Measurements from ENCODE around the gene THSD4. TPM values are rescaled to one million over a fixed set of nuclear protein-coding genes. Genes with fewer than 3 reads are reported as not detected.

Gene THSD4
- total RNA-seq, 4 donors from 2014 or later: 16.6 to 25.3 (median 24.1) TPM

DNA sequence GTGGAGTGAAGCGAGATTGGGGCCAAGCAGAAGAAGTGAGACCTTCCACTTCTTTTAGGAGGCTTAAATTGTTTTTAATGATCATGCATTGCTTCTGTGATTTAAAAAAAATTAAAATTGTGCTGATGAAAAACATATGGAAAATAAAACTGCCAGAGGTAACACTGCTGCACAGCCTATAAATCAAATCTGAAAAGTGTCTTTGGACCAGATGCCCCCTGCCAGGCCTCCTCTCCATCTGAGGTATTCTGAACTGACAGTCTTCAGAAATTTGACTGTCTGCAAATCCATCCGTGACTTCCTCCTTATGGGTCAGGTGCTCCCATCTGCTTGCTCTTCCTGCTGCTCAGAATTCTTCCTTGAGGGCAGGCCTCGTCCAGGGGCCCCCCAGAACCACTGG is 586.5 kb downstream of the THSD4 start:
- no peaks in the 10 kb centered on the region for H3K36me3 ChIP-seq
- DNase-seq (ENCODE audit: low spot score in 2 of 2): no peak
- WGBS: 83% methylated on average over 3 of the region's 3 CpGs
- H3K27me3 ChIP-seq: no peaks in the 10 kb centered on the region
- no peak overlapping the region for H3K27ac ChIP-seq
- H3K9me3 ChIP-seq: no peaks in the 10 kb centered on the region
- TF ChIP-seq POLR2AphosphoS5 (IDR thresholded peaks at IDR 0.05): no peak
- TF ChIP-seq EP300 (IDR thresholded peaks at IDR 0.05): no peak
- no peak for TF ChIP-seq POLR2A (IDR thresholded peaks at IDR 0.05)
- TF ChIP-seq, protein P1, sequence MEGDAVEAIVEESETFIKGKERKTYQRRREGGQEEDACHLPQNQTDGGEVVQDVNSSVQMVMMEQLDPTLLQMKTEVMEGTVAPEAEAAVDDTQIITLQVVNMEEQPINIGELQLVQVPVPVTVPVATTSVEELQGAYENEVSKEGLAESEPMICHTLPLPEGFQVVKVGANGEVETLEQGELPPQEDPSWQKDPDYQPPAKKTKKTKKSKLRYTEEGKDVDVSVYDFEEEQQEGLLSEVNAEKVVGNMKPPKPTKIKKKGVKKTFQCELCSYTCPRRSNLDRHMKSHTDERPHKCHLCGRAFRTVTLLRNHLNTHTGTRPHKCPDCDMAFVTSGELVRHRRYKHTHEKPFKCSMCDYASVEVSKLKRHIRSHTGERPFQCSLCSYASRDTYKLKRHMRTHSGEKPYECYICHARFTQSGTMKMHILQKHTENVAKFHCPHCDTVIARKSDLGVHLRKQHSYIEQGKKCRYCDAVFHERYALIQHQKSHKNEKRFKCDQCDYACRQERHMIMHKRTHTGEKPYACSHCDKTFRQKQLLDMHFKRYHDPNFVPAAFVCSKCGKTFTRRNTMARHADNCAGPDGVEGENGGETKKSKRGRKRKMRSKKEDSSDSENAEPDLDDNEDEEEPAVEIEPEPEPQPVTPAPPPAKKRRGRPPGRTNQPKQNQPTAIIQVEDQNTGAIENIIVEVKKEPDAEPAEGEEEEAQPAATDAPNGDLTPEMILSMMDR (IDR thresholded peaks at IDR 0.05): no peak
- peaks cover 5% of the 10 kb centered on the region for H3K4me1 ChIP-seq
- no peak overlapping the region for H3K4me3 ChIP-seq

DNA sequence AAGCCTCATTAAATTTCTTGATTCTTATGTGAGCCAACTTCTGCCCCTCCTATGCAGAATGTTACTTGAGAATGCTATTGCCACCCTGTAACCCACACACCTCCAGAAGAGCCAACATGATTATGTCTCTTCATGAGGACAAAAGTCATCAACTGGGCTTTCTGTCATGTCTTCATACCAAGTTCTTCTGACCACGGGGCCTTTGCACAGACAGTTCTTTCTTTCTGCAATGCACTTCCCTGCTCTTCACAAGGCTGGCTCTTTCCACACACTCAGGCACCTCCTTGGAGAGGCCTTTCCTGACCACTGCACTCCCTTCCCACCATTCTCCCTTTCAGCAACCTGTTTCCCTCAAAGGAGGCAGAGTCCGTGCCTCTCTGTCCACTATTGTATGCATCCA is 587.2 kb downstream of the THSD4 start:
- DNase-seq (ENCODE audit: low spot score in 2 of 2): no peak
- no peaks in the 10 kb centered on the region for H3K9me3 ChIP-seq
- no peak overlapping the region for H3K4me3 ChIP-seq
- H3K27ac ChIP-seq: no peak overlapping the region
- no peaks in the 10 kb centered on the region for H3K27me3 ChIP-seq
- WGBS: 96% methylated on average over 2 of the region's 2 CpGs
- no peaks in the 10 kb centered on the region for H3K36me3 ChIP-seq
- TF ChIP-seq EP300 (IDR thresholded peaks at IDR 0.05) (no peak), POLR2A (IDR thresholded peaks at IDR 0.05) (no peak), POLR2AphosphoS5 (IDR thresholded peaks at IDR 0.05) (no peak)
- TF ChIP-seq, protein P1 (IDR thresholded peaks at IDR 0.05): no peak
- H3K4me1 ChIP-seq: peaks cover 12% of the 10 kb centered on the region

DNA sequence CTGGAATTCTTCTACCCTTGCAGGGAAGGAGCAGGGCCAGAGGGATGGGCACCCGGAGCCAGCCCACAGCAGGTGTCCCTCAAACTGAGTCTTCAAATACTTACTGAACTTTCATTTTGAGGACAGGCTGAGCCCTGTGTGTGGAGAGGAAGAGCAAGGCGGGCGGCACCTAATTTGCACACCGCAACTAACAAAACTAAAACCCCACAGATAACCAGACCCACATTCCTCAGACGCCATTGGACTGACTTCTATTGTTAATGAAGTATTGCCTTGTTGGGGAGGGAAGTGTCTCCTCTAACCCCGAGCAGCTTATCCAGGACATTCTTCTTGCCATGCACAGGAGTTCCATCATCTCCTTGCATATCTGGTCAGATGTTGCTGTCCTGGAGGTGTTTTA is 589.9 kb downstream of the THSD4 start:
- Histone ChIP-seq H3K36me3 (no peaks in the 10 kb centered on the region), H3K27me3 (no peaks in the 10 kb centered on the region), H3K9me3 (no peaks in the 10 kb centered on the region), H3K4me3 (no peak overlapping the region), H3K4me1 (peaks cover 31% of the 10 kb centered on the region), H3K27ac (no peak overlapping the region)
- WGBS: 93% methylated on average over 6 of the region's 6 CpGs
- TF ChIP-seq POLR2AphosphoS5 (IDR thresholded peaks at IDR 0.05) (no peak), EP300 (IDR thresholded peaks at IDR 0.05) (no peak)
- TF ChIP-seq, protein P1 (IDR thresholded peaks at IDR 0.05): no peak
- no peak for DNase-seq (ENCODE audit: low spot score in 2 of 2)

DNA sequence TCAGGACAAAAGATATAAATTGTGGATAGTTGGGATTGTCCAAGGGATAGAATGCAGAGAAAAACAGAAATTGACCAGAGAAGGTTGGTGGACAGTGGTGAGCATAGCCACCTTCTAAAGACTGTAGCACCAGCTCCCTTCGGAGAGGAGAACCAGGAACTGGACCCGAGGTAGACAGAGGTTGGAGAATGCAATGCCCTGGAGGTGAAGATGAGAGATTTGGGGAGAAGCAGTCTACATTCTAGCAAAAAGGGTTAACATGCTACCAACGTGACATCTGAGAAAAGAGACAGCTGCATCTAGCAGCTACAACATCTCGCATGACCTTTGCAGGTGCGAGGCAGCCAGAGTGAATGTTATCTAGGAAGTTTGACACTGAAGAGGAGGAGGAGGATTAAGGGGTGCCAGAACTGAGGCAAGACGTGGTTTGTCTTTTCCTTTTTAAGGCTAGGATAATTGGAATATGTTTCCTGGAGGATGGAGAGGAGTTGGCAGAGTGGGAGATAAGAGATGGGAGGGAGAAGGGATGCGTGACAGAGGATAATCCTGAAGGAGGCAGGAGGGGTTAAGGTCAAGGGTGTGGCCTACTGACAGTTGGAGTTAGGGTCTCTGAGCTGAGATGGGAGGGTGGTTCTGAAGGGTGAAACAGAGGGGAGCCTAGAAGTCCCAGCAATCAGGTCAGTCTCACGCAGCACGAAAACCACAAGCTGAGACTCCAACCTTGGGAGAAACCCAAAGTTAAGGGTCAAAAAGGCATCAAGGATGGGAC is 591.4 kb downstream of the THSD4 start:
- whole genome bisulfite sequencing: 79% methylated on average over 9 of the region's 9 CpGs
- H3K27me3 ChIP-seq: no peaks in the 10 kb centered on the region
- H3K36me3 ChIP-seq: no peaks in the 10 kb centered on the region
- TF ChIP-seq, protein P1 (IDR thresholded peaks at IDR 0.05): no peak
- TF ChIP-seq EP300 (IDR thresholded peaks at IDR 0.05): no peak
- TF ChIP-seq POLR2A (IDR thresholded peaks at IDR 0.05): no peak
- no peak for TF ChIP-seq POLR2AphosphoS5 (IDR thresholded peaks at IDR 0.05)
- H3K4me1 ChIP-seq: peaks cover 31% of the 10 kb centered on the region
- H3K27ac ChIP-seq: peak overlapping the region; percentile 67
- no peak for DNase-seq (ENCODE audit: low spot score in 2 of 2)
- no peaks in the 10 kb centered on the region for H3K9me3 ChIP-seq
- no peak overlapping the region for H3K4me3 ChIP-seq

DNA sequence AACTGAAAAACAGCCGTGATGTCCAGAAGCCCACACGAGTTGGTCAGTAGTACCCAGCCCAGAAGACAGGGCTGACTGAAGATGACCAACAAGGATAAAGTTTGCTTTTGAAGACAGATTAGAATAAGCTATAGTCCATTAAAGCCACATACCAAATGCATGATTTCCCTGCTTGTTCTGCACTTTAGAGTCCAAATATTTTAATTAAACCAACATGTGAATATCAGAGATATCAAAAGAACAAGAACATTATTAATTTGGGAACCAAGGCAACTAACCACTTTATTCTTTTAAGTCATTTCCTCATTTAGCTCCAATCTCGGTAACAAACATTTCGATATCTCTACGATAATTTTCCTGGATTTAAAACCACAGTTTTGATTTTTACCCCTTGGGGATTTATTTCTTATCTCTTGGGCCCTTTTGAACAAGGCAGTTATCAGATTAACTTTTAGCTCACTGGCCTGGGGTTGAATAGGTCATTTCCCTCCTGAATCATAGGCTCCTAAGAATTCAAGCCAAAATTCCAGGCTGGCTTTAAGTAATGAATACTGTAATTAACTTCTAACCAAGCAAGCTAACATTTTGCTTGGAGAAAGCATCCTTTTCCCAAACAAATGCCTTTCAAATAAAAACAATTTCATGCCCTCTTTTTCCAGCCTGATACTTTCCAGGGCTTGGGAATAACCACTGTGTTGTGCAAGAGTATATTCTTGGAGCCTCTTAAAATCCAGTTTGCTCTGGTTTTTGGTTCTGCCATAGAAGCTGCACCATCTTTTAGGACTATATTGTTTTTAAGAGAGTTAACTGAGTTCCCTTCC is 592.2 kb downstream of the THSD4 start:
- no peaks in the 10 kb centered on the region for H3K27me3 ChIP-seq
- H3K9me3 ChIP-seq: no peaks in the 10 kb centered on the region
- TF ChIP-seq EP300 (IDR thresholded peaks at IDR 0.05) (no peak), POLR2AphosphoS5 (IDR thresholded peaks at IDR 0.05) (no peak), POLR2A (IDR thresholded peaks at IDR 0.05) (no peak)
- TF ChIP-seq, protein P1 (IDR thresholded peaks at IDR 0.05): no peak
- H3K4me3 ChIP-seq: no peak overlapping the region
- H3K27ac ChIP-seq: peak overlapping the region; percentile 67
- peaks cover 31% of the 10 kb centered on the region for H3K4me1 ChIP-seq
- DNase-seq (ENCODE audit: low spot score in 2 of 2): no peak
- 42% methylated on average over 5 of the region's 5 CpGs for WGBS
- H3K36me3 ChIP-seq: no peaks in the 10 kb centered on the region

Data from suprapubic skin (tissue), 4 donors.